ENCODE data around the gene CCT8. TPM values are rescaled to one million over a fixed set of nuclear protein-coding genes. Genes with fewer than 3 reads are reported as not detected.
"Not testable (repeated sequence)": the region's sequence is repeated elsewhere in the genome, so short reads cannot be mapped to it uniquely, and the experiment has no call there.

CCT8 gene
- polyA plus RNA-seq, 12 donors, result 125 to 198 (median 177) TPM; not detected in 1

- no peak for DNase-seq
Measured at GRCh38 chr21:29082046-29082815, 8.8 kb upstream of the CCT8 start.

GRCh38 chr21:29080454-29080941 lies 7.0 kb upstream of the CCT8 start:
- no peak for DNase-seq

- DNase-seq, result no peak
Measured at GRCh38 chr21:29078869-29079767, 5.7 kb upstream of the CCT8 start.

DNA sequence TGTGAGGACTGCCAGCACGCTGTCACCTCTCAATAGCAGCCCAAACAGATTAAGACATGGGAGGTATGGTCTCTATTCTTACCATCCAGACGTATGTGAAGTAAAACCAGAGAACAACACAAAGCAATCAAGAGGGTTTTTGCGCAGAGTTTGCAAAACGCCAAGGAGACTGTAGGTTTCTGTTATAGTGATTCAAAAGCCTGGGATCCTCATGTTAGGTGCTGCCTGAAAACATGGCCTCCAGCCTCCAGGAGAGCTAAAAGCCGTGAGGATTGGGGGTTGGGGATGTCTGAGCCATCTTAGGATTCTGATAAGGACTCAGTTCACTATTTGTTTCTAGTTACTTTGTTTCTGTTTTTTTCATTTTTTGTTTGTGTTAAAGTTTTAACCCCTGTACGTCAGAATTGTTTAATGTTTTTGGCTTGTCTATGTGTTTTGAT lies 4.2 kb upstream of the CCT8 start:
- no peak for DNase-seq

GRCh38 chr21:29076731-29077640 lies 3.5 kb upstream of the CCT8 start:
- not testable (repeated sequence) for DNase-seq

DNA sequence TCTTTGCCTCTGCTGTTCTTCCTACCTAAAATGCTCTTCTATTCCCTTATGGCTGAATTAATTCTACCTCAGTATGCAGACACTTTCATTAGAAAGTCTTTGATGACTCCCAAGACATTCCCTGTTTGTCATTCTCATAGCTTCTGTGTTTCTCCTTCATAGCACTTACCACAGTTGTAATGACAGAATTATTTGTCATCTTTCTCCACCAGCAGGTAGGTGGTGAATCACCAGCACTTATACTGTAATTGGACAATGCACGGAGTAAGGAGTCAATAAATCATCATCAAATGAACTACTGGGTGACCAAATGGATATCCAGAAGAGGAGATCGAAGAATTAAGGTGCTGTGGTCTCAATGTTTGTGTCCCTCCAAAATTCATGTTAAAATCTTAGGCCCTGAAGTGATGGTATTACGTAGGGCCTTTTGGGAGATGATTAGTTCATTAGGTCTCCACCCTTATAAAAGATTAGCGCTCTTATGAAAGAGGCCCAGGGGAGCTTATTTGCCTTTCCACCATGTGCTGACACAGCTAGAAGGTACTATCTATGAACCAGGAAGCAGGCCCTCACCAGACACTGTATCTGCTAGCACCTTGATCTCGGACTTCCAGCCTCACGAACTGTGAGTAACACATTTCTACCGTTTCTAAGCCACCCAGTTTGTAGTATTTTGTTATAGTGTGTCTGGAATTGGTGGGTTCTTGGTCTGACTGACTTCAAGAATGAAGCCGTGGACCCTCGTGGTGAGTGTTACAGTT lies 2.4 kb upstream of the CCT8 start:
- DNase-seq, result no peak

DNA sequence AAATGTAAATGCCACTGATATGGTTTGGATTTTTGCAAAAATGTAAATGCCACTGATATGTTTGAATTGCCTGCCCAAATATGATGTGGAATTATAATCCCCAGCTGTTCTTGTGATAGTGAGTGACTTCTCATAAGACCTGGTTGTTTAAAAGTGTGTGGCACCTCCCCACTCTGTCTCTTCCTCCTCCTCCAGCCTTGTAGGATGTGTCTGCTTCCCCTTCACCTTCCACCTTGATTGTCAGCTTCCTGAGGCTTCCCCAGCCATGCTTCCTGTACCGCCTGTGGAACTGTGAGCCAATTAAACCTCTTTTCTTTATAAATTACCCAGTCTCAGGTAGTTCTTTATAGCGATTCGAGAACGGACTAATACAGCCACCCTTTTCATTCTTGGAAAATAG lies 1.3 kb upstream of the CCT8 start:
- DNase-seq, result no peak

- DNase-seq, result no peak
Measured at GRCh38 chr21:29074007-29074376, 544 bp upstream of the CCT8 start.

GRCh38 chr21:29072873-29073221 lies 601 bp downstream of the CCT8 start:
- no peak for DNase-seq

GRCh38 chr21:29064850-29065481 lies 8.5 kb downstream of the CCT8 start:
- DNase-seq, result no peak

DNA sequence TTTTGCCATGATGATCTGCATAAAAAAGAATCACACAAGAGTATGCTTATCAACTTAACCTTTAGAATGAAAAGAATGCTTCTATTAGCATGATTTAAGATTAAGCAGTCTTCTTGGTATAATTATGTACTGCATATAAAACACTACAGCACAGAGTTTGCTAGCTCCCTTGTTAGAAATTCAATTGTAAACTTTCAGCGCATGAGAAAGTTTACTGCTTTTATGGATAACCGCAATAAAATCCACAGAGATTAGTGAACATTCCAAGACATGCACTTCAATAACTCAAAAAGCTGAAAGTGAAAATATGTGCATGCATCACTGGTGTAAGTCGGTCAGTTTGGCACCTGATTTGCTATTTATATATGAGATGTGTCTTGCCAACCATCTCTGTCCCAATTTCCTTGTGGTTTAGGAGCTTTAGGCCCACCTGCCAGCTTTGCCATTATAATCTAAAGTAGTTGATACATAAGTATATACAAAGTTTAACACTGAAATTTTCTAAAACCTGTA lies 16.9 kb downstream of the CCT8 start:
- no peak for DNase-seq

DNA sequence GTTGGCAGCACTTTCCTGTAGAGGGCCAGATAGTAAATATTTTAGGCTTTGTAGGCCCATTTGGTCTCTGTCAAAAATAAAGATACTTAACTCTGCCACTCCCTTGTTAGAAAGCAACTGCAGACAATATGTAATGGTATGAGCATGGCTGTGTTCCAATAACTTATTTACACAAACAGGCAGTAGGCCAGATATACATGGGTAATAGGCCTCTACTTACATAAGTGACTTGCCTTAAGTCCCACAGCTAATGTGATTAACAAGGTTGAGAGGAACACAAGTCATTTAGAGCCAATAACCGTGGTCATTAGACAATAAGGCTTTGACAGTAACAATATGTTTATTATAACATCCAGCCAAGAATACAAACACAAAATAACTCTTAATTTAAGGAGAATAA lies 17.4 kb downstream of the CCT8 start:
- DNase-seq, result no peak

- DNase-seq, result no peak
Measured at GRCh38 chr21:29055080-29055479, 18.4 kb downstream of the CCT8 start.

DNA sequence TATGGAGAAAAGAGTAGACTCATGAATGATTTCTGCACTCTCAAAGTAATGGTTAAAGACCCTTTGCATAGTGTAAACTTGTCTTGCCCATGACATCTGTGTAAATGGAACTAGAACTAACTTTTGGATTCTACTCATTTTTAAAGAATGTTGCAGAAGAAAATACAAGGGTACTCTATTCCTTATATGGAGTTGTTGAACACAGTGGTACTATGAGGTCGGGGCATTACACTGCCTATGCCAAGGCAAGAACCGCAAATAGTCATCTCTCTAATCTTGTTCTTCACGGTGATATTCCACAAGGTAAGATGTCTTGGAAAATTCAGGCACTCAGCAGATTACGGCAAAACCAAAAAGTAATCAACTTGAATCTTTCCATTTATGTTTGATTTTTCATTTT lies 19.8 kb downstream of the CCT8 start:
- no peak for DNase-seq

GRCh38 chr21:29053011-29053553 lies 20.4 kb downstream of the CCT8 start:
- DNase-seq, result no peak

- DNase-seq, result no peak
Measured at GRCh38 chr21:29052224-29052623, 21.2 kb downstream of the CCT8 start.

- no peak for DNase-seq
Measured at GRCh38 chr21:29034678-29035077, 38.8 kb downstream of the CCT8 start.

GRCh38 chr21:29033871-29034270 lies 39.6 kb downstream of the CCT8 start:
- no peak for DNase-seq

DNA sequence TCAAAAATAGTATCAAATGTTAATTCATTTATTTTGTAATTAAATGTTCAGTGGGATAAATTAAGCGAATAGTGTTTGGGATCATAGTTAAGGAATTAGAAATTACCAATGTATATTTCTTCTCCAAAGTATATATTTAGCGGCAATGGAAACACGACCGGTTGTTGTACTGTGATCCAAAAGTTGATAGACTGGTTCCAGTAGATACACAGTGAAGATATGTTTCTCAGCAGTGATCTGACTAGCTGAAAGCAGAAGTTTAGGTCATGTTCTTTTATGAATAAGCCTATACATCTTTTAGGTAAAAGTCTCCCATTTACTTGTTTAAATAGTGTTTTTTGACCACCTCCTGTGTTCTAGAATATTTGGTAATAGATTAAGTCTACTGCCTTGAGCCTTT lies 40.1 kb downstream of the CCT8 start:
- DNase-seq, result no peak

DNA sequence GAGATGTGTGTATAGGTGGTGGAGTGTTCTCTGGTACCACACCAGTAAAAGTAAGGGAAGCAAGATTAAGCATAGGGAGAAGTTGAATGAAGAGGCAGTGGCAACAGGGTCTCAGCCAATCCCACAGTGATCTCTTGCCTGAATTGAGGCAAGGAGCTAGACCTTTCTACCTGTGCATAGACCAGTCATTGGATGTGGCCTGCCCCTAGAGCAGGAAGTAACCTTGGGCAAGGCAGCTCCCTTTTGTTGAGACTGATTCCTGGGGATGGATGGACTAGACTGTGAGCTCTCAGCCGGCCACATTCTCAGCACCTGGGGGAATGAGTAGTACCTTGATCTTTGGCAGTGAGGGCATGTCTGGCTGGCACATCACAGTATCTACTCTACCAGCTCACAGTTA lies 42.5 kb downstream of the CCT8 start:
- no peak for DNase-seq
